K562 (cell line): ENCODE data around the gene ZNF609. TPM values are rescaled to one million over a fixed set of nuclear protein-coding genes. Genes with fewer than 3 reads are reported as not detected.

Experiments
- ATAC-seq: fragments of 200-7000 bp; cut with Tn5 transposase; 3 replicates; pipeline ENCODE4 v1.9.1; 2020; ENCODE audit warnings: moderate library complexity
- BruUV-seq: library from RNA; stranded (reverse); fragments of 400-500 nt; replicated peaks from 2 replicates; lab custom pipeline; 2021; lab: Mats Ljungman, UMichigan
- CTCF ChIA-PET: fragments of 300-600 bp; formaldehyde crosslinking; extraction: SDS; loops from one replicate; lab custom pipeline; 2021; ENCODE audit warnings: low intra/inter-chr PET ratio; lab: Yijun Ruan, JAX
- POLR2A ChIA-PET: fragments of 300-600, 350-650 bp; sonication (Branson Sonifier 250); formaldehyde crosslinking; extraction: SDS; loops from one replicate; lab custom pipeline; 2021; ENCODE audit warnings: antibody characterized with exemption, inconsistent platforms; lab: Yijun Ruan, JAX
- DNase-seq, 4 experiments: peaks; one replicate each; pipeline versions ENCODE4 v3.0.0 to v3.0.0-alpha.2; 2011 to 2018; ENCODE audit warnings: low spot score in 3 of 4, mixed read lengths in 3 of 4; ENCODE audit errors: extremely low read depth in 1 of 4
- FAIRE-seq: peaks from 2 replicates; lab custom pipeline; 2011; peaks lifted over from hg19 to GRCh38; lab: Jason Lieb, UNC
- H2AFZ ChIP-seq: 2 replicates; pipeline ENCODE4 v1.6.0; 2011; ENCODE audit warnings: low read depth, low read length, control low read depth, inconsistent platforms
- H3K27ac ChIP-seq: fragments of 200-600 bp; 3 replicates; pipeline ENCODE4 v1.8.0; 2011; ENCODE audit warnings: low read depth, mild to moderate bottlenecking, control low read depth, inconsistent platforms, low read length, moderate library complexity, mixed read lengths; ENCODE audit errors: extremely low read depth
- H3K27me3 ChIP-seq, 2 experiments: fragments of 300-600 bp in 1 of 2; 2 replicates in 1 of 2; 3 replicates in 1 of 2; pipeline versions ENCODE4 v1.6.0 to v1.8.0; 2011; ENCODE audit warnings: inconsistent platforms in 2 of 2, low read length in 2 of 2, mild to moderate bottlenecking in 1 of 2, mixed read lengths in 1 of 2, moderate library complexity in 1 of 2; ENCODE audit not compliant: control insufficient read depth in 2 of 2, insufficient read depth in 2 of 2
- H3K36me3 ChIP-seq: fragments of 300-600 bp; 3 replicates; pipeline ENCODE4 v1.8.0; 2011; ENCODE audit warnings: mild to moderate bottlenecking, low read length, inconsistent platforms; ENCODE audit not compliant: control insufficient read depth, insufficient read depth
- H3K4me1 ChIP-seq, 2 experiments: fragments of 200-600 bp in 1 of 2; replicated peaks in 1 of 2; 2 replicates in 1 of 2; 3 replicates in 1 of 2; pipeline versions ENCODE4 v1.5.1 to v1.8.0; 2011; ENCODE audit warnings: inconsistent platforms in 2 of 2, low read length in 2 of 2, mild to moderate bottlenecking in 1 of 2, mixed read lengths in 1 of 2, moderate library complexity in 1 of 2; ENCODE audit not compliant: control insufficient read depth in 2 of 2, insufficient read depth in 2 of 2
- H3K4me2 ChIP-seq: 2 replicates; pipeline ENCODE4 v1.6.1; 2011; ENCODE audit warnings: low read length, control low read depth, inconsistent platforms, mixed read lengths; ENCODE audit not compliant: insufficient read depth
- H3K4me3 ChIP-seq: fragments of 200-600 bp; sonication (generic), shearing (Covaris generic); 2 replicates; pipeline ENCODE4 v1.5.1; 2016; ENCODE audit warnings: control low read depth, inconsistent platforms
- H3K79me2 ChIP-seq: fragments of 200-600 bp; 3 replicates; pipeline ENCODE4 v1.8.0; 2011; ENCODE audit warnings: low read length, inconsistent platforms; ENCODE audit not compliant: control insufficient read depth, insufficient read depth
- H3K9ac ChIP-seq, 2 experiments: 2 replicates each; pipeline versions ENCODE4 v1.6.0 to v1.6.1; 2011; ENCODE audit warnings: low read depth in 2 of 2, low read length in 2 of 2, control low read depth in 1 of 2, inconsistent platforms in 1 of 2, mild to moderate bottlenecking in 1 of 2, mixed read lengths in 1 of 2; ENCODE audit not compliant: insufficient read depth in 1 of 2
- H3K9me1 ChIP-seq: one replicate; pipeline ENCODE4 v1.6.0; 2011; ENCODE audit warnings: inconsistent platforms, mild to moderate bottlenecking, low read length, moderate library complexity; ENCODE audit not compliant: control insufficient read depth, insufficient read depth
- H3K9me3 ChIP-seq: replicated peaks from 2 replicates; pipeline ENCODE4 v1.5.1; 2011; ENCODE audit warnings: low read depth, low read length, inconsistent platforms; ENCODE audit not compliant: control insufficient read depth, insufficient read depth
- H4K20me1 ChIP-seq: replicated peaks from 2 replicates; pipeline ENCODE4 v1.6.1; 2011; ENCODE audit warnings: low read length, inconsistent platforms, mixed read lengths; ENCODE audit not compliant: control insufficient read depth, insufficient read depth
- BDP1 ChIP-seq: IDR thresholded peaks from 3 replicates; pipeline ENCODE4 v1.6.1; 2011; ENCODE audit not compliant: insufficient read length, insufficient read depth
- FOXA3 ChIP-seq, 2 experiments: fragments of 450-650 bp in 1 of 2; sonication (generic) in 1 of 2; formaldehyde crosslinking; IDR thresholded peaks in 1 of 2; conservative IDR thresholded peaks in 1 of 2; 2 replicates each; pipeline versions ENCODE4 v1.4.0 to v1.8.0; 2020 to 2022; ENCODE audit warnings: mild to moderate bottlenecking in 2 of 2, missing genetic modification reagents in 1 of 2
- FOXO4 ChIP-seq: fragments of 450-650 bp; formaldehyde crosslinking; IDR thresholded peaks from 2 replicates; pipeline ENCODE4 v1.4.0; 2020; ENCODE audit warnings: mild to moderate bottlenecking, moderate library complexity
- GABPB2 ChIP-seq: fragments of 250-450 bp; sonication (Bioruptor Pico); conservative IDR thresholded peaks from 2 replicates; pipeline ENCODE4 v1.5.1; 2021; ENCODE audit warnings: mild to moderate bottlenecking
- HMGN3 ChIP-seq: IDR thresholded peaks from 2 replicates; pipeline ENCODE4 v1.6.1; 2011; ENCODE audit warnings: borderline replicate concordance, low read depth, mild to moderate bottlenecking, mixed read lengths, low read length; ENCODE audit not compliant: insufficient read length; ENCODE audit errors: extremely low read depth
- HNRNPK ChIP-seq: fragments of 200-400 bp; formaldehyde crosslinking; IDR thresholded peaks from one replicate; pipeline ENCODE4 v1.6.1; 2018; ENCODE audit warnings: mild to moderate bottlenecking, low read depth, low read length; ENCODE audit not compliant: poor library complexity, severe bottlenecking
- KAT7 ChIP-seq: sonication (generic); formaldehyde crosslinking; IDR thresholded peaks from 2 replicates; pipeline ENCODE4 v1.8.0; 2022; ENCODE audit warnings: missing genetic modification reagents, mild to moderate bottlenecking, borderline replicate concordance
- MCM2 ChIP-seq: fragments of 450-650 bp; IDR thresholded peaks from 2 replicates; pipeline ENCODE4 v1.6.1; 2017; ENCODE audit warnings: low read depth, mild to moderate bottlenecking
- NFRKB ChIP-seq: fragments of 450-650 bp; IDR thresholded peaks from 2 replicates; pipeline ENCODE4 v1.6.1; 2016; ENCODE audit warnings: low read depth
- NR2C2 ChIP-seq, 2 experiments: fragments of 200-800 bp in 1 of 2; sonication (Bioruptor generic) in 1 of 2; sonication (generic) in 1 of 2; formaldehyde crosslinking in 1 of 2; IDR thresholded peaks; 2 replicates each; pipeline versions ENCODE4 v1.6.1 to v1.8.0; 2016 to 2022; ENCODE audit warnings: mild to moderate bottlenecking in 1 of 2, missing compliant biosample characterization in 1 of 2, missing genetic modification characterization in 1 of 2, missing genetic modification reagents in 1 of 2
- TFAP4 ChIP-seq: sonication (generic); formaldehyde crosslinking; IDR thresholded peaks from 2 replicates; pipeline ENCODE4 v1.8.0; 2022; ENCODE audit warnings: missing genetic modification reagents, mild to moderate bottlenecking, moderate library complexity, borderline replicate concordance
- ZNF24 ChIP-seq: fragments of 450-650 bp; IDR thresholded peaks from 2 replicates; pipeline ENCODE4 v1.6.1; 2016
- ZNF277 ChIP-seq: fragments of 250-450 bp; sonication (Bioruptor Pico); IDR thresholded peaks from 2 replicates; pipeline ENCODE4 v1.8.0; 2022; ENCODE audit warnings: inconsistent platforms, mild to moderate bottlenecking, moderate library complexity, borderline replicate concordance
- ZNF512 ChIP-seq: IDR thresholded peaks from 2 replicates; pipeline ENCODE4 v1.6.1; 2016; ENCODE audit warnings: missing genetic modification characterization, missing compliant biosample characterization
- WGBS: fragments of 100-300 bp; shearing (Covaris generic); methylation state at CpG from one replicate; pipeline ENCODE4 v1.1.6; 2016; ENCODE audit warnings: low coverage, mixed read lengths; ENCODE audit not compliant: insufficient coverage; ENCODE audit errors: missing lambda C conversion rate; 5-methylcytosine and 5-hydroxymethylcytosine counted together
- in situ Hi-C: fragments of 300-500 bp; cut with MboI; formaldehyde crosslinking; loops from 4 replicates; pipeline ENCODE4 v1.15.0; 2018; ENCODE audit warnings: inconsistent platforms, mixed read lengths
- intact Hi-C: fragments of 100-400 bp; cut with micrococcal nuclease; formaldehyde crosslinking; loops from 2 replicates; pipeline ENCODE4 v1.14.2; 2022
- polyA plus RNA-seq, 8 experiments: library from polyadenylated mRNA; depleted of rRNA in 4 of 8; stranded (reverse) in 5 of 8; unstranded in 3 of 8; fragments of >200 nt; fragmentation: Nextera tagmentation in 2 of 8; fragmentation: Illumina TruSeq in 1 of 8; extraction: Ambion mirVana in 2 of 8; extraction: Trizol in 1 of 8; gene quantifications; 2 replicates each; pipeline versions ENCODE4 v1.2.1 to v1.2.3, GENCODE V29; 2011 to 2014; ENCODE audit warnings: inconsistent platforms in 1 of 8, missing spikeins in 1 of 8
- total RNA-seq, 7 experiments: library from RNA; depleted of rRNA in 6 of 7; stranded (reverse); fragments of >200 nt in 6 of 7; fragmentation: Illumina TruSeq in 2 of 7; extraction: Trizol in 2 of 7; gene quantifications; 2 replicates each; pipeline versions ENCODE4 v1.2.1 to v1.2.3, GENCODE V29; 2011 to 2021; ENCODE audit warnings: low replicate concordance in 1 of 7

ZNF609 gene
- total and polyA plus RNA-seq, 9 of the 15 experiments (the other 6 are each of a cell fraction or from before 2014, with no cell fraction given): 3.0 to 38.7 (median 17.8) TPM

GRCh38 chr15:64438653-64439447 is 21.5 kb upstream of the ZNF609 start (continued):
- TF ChIP-seq ZNF24 (no peak), NR2C2 (CRISPR knock-in tag; IDR thresholded peaks at IDR 0.05) (no peak), NR2C2 (tag; IDR thresholded peaks at IDR 0.05) (peak; percentile 30; the same call in 1 of the 2 replicates)

- CTCF ChIA-PET: no interaction called here
- H3K27ac ChIP-seq: no peak overlapping the region
- no peak for DNase-seq
- no peak overlapping the region for H3K4me2 ChIP-seq
- no peaks in the 10 kb centered on the region for H3K9me3 ChIP-seq
- H3K4me1 ChIP-seq: peaks cover 8 to 25% of the 10 kb centered on the region in 2 experiments; a peak in 4 of 5 replicates
- no peaks in the 10 kb centered on the region for H3K79me2 ChIP-seq
- ATAC-seq: no peak
- 51% methylated on average over 2 of the region's 3 CpGs for WGBS
- H3K9ac ChIP-seq: no peak overlapping the region
- no peak for FAIRE-seq
- H3K9me1 ChIP-seq: no peaks in the 10 kb centered on the region
- H3K27me3 ChIP-seq: no peaks in the 10 kb centered on the region
- POLR2A ChIA-PET: no interaction called here
- intact Hi-C loops: no loop called here
- no peaks in the 10 kb centered on the region for H3K36me3 ChIP-seq
- no peak overlapping the region for H3K4me3 ChIP-seq
- peaks cover 5% of the 10 kb centered on the region; the same call in 1 of the 2 replicates for H4K20me1 ChIP-seq
- no TSS peak for BruUV-seq
- in situ Hi-C loops: no loop called here
- no peak overlapping the region for H2AFZ ChIP-seq
- no peak for TF ChIP-seq GABPB2 (CRISPR knock-in tag)
- no peak for TF ChIP-seq TFAP4
- no peak for TF ChIP-seq MCM2
- TF ChIP-seq FOXO4 (CRISPR knock-in tag): no peak
- TF ChIP-seq BDP1: no peak
- no peak for TF ChIP-seq HNRNPK
- no peak for TF ChIP-seq NFRKB
- no peak for TF ChIP-seq FOXA3 (CRISPR knock-in tag; conservative IDR thresholded peaks at IDR 0.05 in 1 of 2, IDR thresholded peaks at IDR 0.05 in 1 of 2)
- no peak for TF ChIP-seq ZNF277 (CRISPR knock-in tag)
- no peak for TF ChIP-seq KAT7
- no peak for TF ChIP-seq HMGN3
- TF ChIP-seq ZNF512 (tag): no peak
Measured at GRCh38 chr15:64441852-64442251, 18.5 kb upstream of the ZNF609 start.
